Measurements from ENCODE around the gene UBL3.
A peak's percentile ranks its signal among the peaks of the same experiment; 100 is the strongest.

The UBL3 gene

GRCh38 chr13:29849071-29849631 lies 1.3 kb downstream of the UBL3 start:
- Mint-ChIP-seq H3K36me3 (peaks cover 1 to 14% of the 10 kb centered on the region in 2 donors), H3K27me3 (no peaks in the 10 kb centered on the region), H3K27ac (peak overlapping the region; percentile 96), H3K4me3 (peak overlapping the region; percentile 87 to 94), H3K9me3 (no peaks in the 10 kb centered on the region), H3K4me1 (peaks cover 17 to 43% of the 10 kb centered on the region in 2 donors)
- ATAC-seq (replicated peaks) (peak; percentile 45 to 58), DNase-seq (peak; percentile 29)

GRCh38 chr13:29847501-29847983 lies 2.9 kb downstream of the UBL3 start:
- H3K27me3 Mint-ChIP-seq, result no peaks in the 10 kb centered on the region
- peak overlapping the region; percentile 82 for H3K27ac Mint-ChIP-seq
- peaks cover 20 to 41% of the 10 kb centered on the region in 2 donors for H3K4me1 Mint-ChIP-seq
- DNase-seq, result no peak
- H3K36me3 Mint-ChIP-seq, result peaks cover 1 to 14% of the 10 kb centered on the region in 2 donors
- no peak for ATAC-seq (replicated peaks)
- H3K9me3 Mint-ChIP-seq, result no peaks in the 10 kb centered on the region
- H3K4me3 Mint-ChIP-seq, result peak overlapping the region; percentile 89 to 91

- Mint-ChIP-seq H3K27me3 (no peaks in the 10 kb centered on the region), H3K36me3 (peaks cover 1 to 14% of the 10 kb centered on the region in 2 donors), H3K4me1 (peaks cover 27 to 44% of the 10 kb centered on the region in 2 donors), H3K9me3 (no peaks in the 10 kb centered on the region), H3K27ac (no peak overlapping the region), H3K4me3 (peak overlapping the region; percentile 89 to 91)
- ATAC-seq (replicated peaks) (no peak), DNase-seq (no peak)
These were observed 3.8 kb downstream of the UBL3 start for GRCh38 chr13:29846475-29847256.

GRCh38 chr13:29845440-29846056 lies 4.9 kb downstream of the UBL3 start:
- Mint-ChIP-seq H3K4me3 (no peak overlapping the region), H3K27ac (no peak overlapping the region), H3K27me3 (no peaks in the 10 kb centered on the region), H3K9me3 (no peaks in the 10 kb centered on the region), H3K4me1 (peaks cover 32 to 52% of the 10 kb centered on the region in 2 donors), H3K36me3 (peaks cover 1 to 14% of the 10 kb centered on the region in 2 donors)
- DNase-seq, result no peak
- no peak for ATAC-seq (replicated peaks)

GRCh38 chr13:29844441-29844840 lies 6.0 kb downstream of the UBL3 start:
- Mint-ChIP-seq H3K4me3 (no peak overlapping the region), H3K27ac (no peak overlapping the region), H3K4me1 (peaks cover 32 to 52% of the 10 kb centered on the region in 2 donors), H3K36me3 (peaks cover 0 to 10% of the 10 kb centered on the region in 2 donors), H3K9me3 (no peaks in the 10 kb centered on the region), H3K27me3 (no peaks in the 10 kb centered on the region)
- no peak for DNase-seq
- ATAC-seq (replicated peaks), result no peak

GRCh38 chr13:29840585-29840984 lies 9.8 kb downstream of the UBL3 start:
- no peak overlapping the region for H3K27ac Mint-ChIP-seq
- H3K36me3 Mint-ChIP-seq, result peaks cover 4 to 5% of the 10 kb centered on the region in 2 donors
- no peak for ATAC-seq (replicated peaks)
- H3K4me1 Mint-ChIP-seq, result peaks cover 36 to 62% of the 10 kb centered on the region in 2 donors
- peaks cover 0 to 4% of the 10 kb centered on the region in 2 donors for H3K9me3 Mint-ChIP-seq
- no peak overlapping the region for H3K4me3 Mint-ChIP-seq
- DNase-seq, result no peak
- H3K27me3 Mint-ChIP-seq, result no peaks in the 10 kb centered on the region

- H3K4me1 Mint-ChIP-seq, result peaks cover 30 to 65% of the 10 kb centered on the region in 2 donors
- no peak overlapping the region for H3K4me3 Mint-ChIP-seq
- H3K27me3 Mint-ChIP-seq, result no peaks in the 10 kb centered on the region
- H3K27ac Mint-ChIP-seq, result peak overlapping the region; percentile 6
- DNase-seq (no peak), ATAC-seq (replicated peaks) (peak; percentile 91)
- peaks cover 11 to 20% of the 10 kb centered on the region in 2 donors for H3K36me3 Mint-ChIP-seq
- H3K9me3 Mint-ChIP-seq, result peaks cover 0 to 4% of the 10 kb centered on the region in 2 donors
These were observed 14.9 kb downstream of the UBL3 start for GRCh38 chr13:29835280-29836061.

GRCh38 chr13:29832761-29833298 lies 17.6 kb downstream of the UBL3 start:
- ATAC-seq (replicated peaks), result no peak
- DNase-seq, result no peak
- peaks cover 27 to 64% of the 10 kb centered on the region in 2 donors for H3K4me1 Mint-ChIP-seq
- H3K36me3 Mint-ChIP-seq, result peaks cover 17 to 32% of the 10 kb centered on the region in 2 donors
- H3K27me3 Mint-ChIP-seq, result no peaks in the 10 kb centered on the region
- H3K27ac Mint-ChIP-seq, result no peak overlapping the region
- H3K9me3 Mint-ChIP-seq, result peaks cover 2 to 8% of the 10 kb centered on the region in 2 donors
- H3K4me3 Mint-ChIP-seq, result no peak overlapping the region

GRCh38 chr13:29830000-29830399 lies 20.4 kb downstream of the UBL3 start:
- H3K36me3 Mint-ChIP-seq, result peaks cover 15 to 27% of the 10 kb centered on the region in 2 donors
- ATAC-seq (replicated peaks) (peak in 1 of 2 donors; percentile 31), DNase-seq (no peak)
- no peak overlapping the region for H3K4me3 Mint-ChIP-seq
- H3K27ac Mint-ChIP-seq, result no peak overlapping the region
- H3K4me1 Mint-ChIP-seq, result peaks cover 15 to 41% of the 10 kb centered on the region in 2 donors
- peaks cover 2 to 4% of the 10 kb centered on the region in 2 donors for H3K9me3 Mint-ChIP-seq
- H3K27me3 Mint-ChIP-seq, result no peaks in the 10 kb centered on the region

GRCh38 chr13:29819143-29819542 lies 31.3 kb downstream of the UBL3 start:
- Mint-ChIP-seq H3K4me1 (peaks cover 26 to 61% of the 10 kb centered on the region in 2 donors), H3K36me3 (peaks cover 0 to 7% of the 10 kb centered on the region in 2 donors), H3K4me3 (peak overlapping the region; percentile 61 to 85), H3K9me3 (no peaks in the 10 kb centered on the region), H3K27ac (peak overlapping the region; percentile 80), H3K27me3 (no peaks in the 10 kb centered on the region)
- DNase-seq (no peak), ATAC-seq (replicated peaks) (no peak)

GRCh38 chr13:29817604-29818378 lies 32.6 kb downstream of the UBL3 start:
- no peaks in the 10 kb centered on the region for H3K9me3 Mint-ChIP-seq
- no peaks in the 10 kb centered on the region for H3K36me3 Mint-ChIP-seq
- peaks cover 26 to 55% of the 10 kb centered on the region in 2 donors for H3K4me1 Mint-ChIP-seq
- H3K4me3 Mint-ChIP-seq, result peak overlapping the region; percentile 75 to 85
- peak overlapping the region; percentile 91 for H3K27ac Mint-ChIP-seq
- DNase-seq (peak; percentile 15), ATAC-seq (replicated peaks) (peak; percentile 99)
- H3K27me3 Mint-ChIP-seq, result no peaks in the 10 kb centered on the region

- no peaks in the 10 kb centered on the region for H3K9me3 Mint-ChIP-seq
- ATAC-seq (replicated peaks) (no peak), DNase-seq (no peak)
- no peaks in the 10 kb centered on the region for H3K27me3 Mint-ChIP-seq
- H3K4me1 Mint-ChIP-seq, result peaks cover 23 to 53% of the 10 kb centered on the region in 2 donors
- H3K27ac Mint-ChIP-seq, result peak overlapping the region; percentile 75
- H3K36me3 Mint-ChIP-seq, result no peaks in the 10 kb centered on the region
- peak overlapping the region in 1 of 2 donors; percentile 75 for H3K4me3 Mint-ChIP-seq
These were observed 33.7 kb downstream of the UBL3 start for GRCh38 chr13:29816715-29817114.

- H3K36me3 Mint-ChIP-seq, result no peaks in the 10 kb centered on the region
- H3K27me3 Mint-ChIP-seq, result no peaks in the 10 kb centered on the region
- ATAC-seq (replicated peaks) (no peak), DNase-seq (no peak)
- H3K27ac Mint-ChIP-seq, result no peak overlapping the region
- H3K4me1 Mint-ChIP-seq, result peaks cover 22 to 65% of the 10 kb centered on the region in 2 donors
- no peaks in the 10 kb centered on the region for H3K9me3 Mint-ChIP-seq
- no peak overlapping the region for H3K4me3 Mint-ChIP-seq
These were observed 35.1 kb downstream of the UBL3 start for GRCh38 chr13:29815336-29815735.
